HFFc6 (cell line): Measurements from ENCODE around the gene TMEM134. TPM values are rescaled to one million over a fixed set of nuclear protein-coding genes. Genes with fewer than 3 reads are reported as not detected.

ENCODE experiments used
- DNase-seq: peaks from one replicate; pipeline ENCODE4 v3.0.0-alpha.2; 2018
- H3K27ac Mint-ChIP-seq: 2 replicates; pipeline ENCODE4 v1.8.0; 2020; ENCODE audit warnings: mild to moderate bottlenecking, mixed read lengths
- H3K27me3 Mint-ChIP-seq: 2 replicates; pipeline ENCODE4 v1.8.0; 2021; ENCODE audit warnings: mild to moderate bottlenecking, moderate library complexity, mixed read lengths; ENCODE audit not compliant: insufficient read depth
- H3K36me3 Mint-ChIP-seq: 2 replicates; pipeline ENCODE4 v1.8.0; 2021; ENCODE audit warnings: low read depth, mixed read lengths
- H3K4me1 Mint-ChIP-seq: 2 replicates; pipeline ENCODE4 v1.8.0; 2020; ENCODE audit warnings: low read depth, mixed read lengths
- H3K4me3 Mint-ChIP-seq: 2 replicates; pipeline ENCODE4 v1.8.0; 2020; ENCODE audit warnings: mild to moderate bottlenecking, moderate library complexity, mixed read lengths
- H3K9me3 Mint-ChIP-seq: 2 replicates; pipeline ENCODE4 v1.8.0; 2020; ENCODE audit warnings: mild to moderate bottlenecking, mixed read lengths
- total RNA-seq, 6 experiments: library from RNA; stranded (reverse); fragmentation: NEBNext Ultra II Directional; extraction: Animal tissue kit (Norgen Biotek cat#: 25700); gene quantifications; 2 replicates in 1 of 6; 3 replicates in 5 of 6; pipeline ENCODE4 v1.2.3, GENCODE V29; 2021
- TF ChIP-seq, protein P1 (sequence below): fragments of 200-600 bp; sonication (generic); IDR thresholded peaks from 2 replicates; pipeline ENCODE4 v1.5.0; 2021; ENCODE audit warnings: antibody characterized with exemption, mild to moderate bottlenecking

The TMEM134 gene
- total RNA-seq, 6 experiments from 2014 or later: 28.5 to 43.7 (median 32.2) TPM

DNA sequence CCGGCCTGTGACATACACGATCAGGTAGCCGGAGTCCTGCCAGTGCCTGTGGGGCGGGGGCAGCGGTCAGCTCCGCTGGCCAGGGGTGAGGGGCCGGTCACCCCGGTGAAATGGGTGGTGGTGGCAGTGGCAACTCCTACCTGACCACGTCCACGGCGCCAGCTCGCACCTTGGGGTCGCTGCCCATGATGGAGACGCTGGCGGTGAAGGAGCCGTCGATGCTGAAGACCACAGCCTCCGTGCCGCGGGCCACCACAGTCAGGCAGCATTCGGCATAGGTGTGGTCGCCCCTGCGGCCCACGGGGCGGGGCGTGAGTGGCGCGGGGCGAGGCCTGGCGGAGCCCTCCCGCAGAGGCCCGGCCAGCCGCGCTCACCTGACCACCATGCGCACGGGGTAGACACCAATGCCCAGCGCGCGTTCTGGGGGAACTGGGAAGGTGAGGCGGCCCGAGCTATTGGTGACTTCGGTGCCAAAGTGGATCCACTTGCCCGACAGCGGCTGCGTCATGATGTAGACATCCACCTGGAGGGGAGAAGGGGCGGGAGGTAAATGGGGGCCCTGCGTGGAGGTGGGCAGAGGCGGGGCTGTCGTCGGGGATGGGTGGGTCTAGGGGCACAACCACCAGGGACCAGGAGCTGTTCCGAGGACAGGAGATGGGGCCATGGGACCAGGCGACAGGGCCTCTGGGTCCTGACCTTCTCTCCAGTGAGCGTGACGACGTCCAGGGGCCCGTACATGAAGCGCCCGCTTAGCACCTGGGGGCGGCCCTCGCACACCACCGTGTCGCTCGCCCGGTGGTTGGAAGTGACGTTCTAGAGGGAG lies 24.7 kb upstream of the TMEM134 start:
- DNase-seq: no peak
- no peak overlapping the region for H3K27ac Mint-ChIP-seq

DNA sequence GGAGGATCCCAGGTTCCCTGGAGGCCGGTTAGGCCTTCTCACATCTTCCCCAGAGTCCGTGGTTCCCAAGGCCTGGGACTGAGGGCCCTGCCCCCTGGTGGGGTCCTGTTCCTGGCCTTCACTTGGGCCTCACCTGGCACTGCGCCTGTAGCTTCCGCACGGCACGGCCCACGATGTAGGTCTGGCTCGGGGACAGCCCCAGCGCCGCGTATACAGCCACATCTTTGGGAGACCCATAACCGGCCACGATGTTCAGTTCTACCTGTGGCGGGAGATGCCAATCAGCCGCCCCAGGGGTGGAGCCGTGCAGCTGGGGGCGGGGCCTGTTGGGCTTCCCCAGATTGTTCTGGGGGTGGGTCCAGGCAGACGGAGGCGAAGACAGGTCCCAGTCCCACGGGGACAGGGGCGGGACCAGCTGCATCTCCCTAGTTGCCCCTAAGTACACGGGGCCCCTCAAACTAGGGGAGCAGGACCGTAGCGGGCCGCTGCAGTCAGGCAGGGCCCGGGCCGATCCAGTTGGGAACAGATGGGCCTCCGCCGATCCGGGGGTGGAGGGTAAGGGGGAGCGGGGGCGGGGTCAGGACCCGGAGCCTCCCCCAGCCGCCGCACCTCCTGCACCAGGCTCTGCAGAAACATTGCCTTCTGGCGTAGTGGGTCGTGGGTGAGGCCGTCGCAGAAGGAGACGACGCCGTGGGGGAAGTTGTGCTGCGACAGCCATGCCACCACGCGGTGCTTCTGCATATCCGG lies 23.9 kb upstream of the TMEM134 start:
- H3K36me3 Mint-ChIP-seq: peaks cover 1% of the 10 kb centered on the region; the same call in 1 of the 2 replicates
- no peaks in the 10 kb centered on the region for H3K4me1 Mint-ChIP-seq
- TF ChIP-seq, protein P1, sequence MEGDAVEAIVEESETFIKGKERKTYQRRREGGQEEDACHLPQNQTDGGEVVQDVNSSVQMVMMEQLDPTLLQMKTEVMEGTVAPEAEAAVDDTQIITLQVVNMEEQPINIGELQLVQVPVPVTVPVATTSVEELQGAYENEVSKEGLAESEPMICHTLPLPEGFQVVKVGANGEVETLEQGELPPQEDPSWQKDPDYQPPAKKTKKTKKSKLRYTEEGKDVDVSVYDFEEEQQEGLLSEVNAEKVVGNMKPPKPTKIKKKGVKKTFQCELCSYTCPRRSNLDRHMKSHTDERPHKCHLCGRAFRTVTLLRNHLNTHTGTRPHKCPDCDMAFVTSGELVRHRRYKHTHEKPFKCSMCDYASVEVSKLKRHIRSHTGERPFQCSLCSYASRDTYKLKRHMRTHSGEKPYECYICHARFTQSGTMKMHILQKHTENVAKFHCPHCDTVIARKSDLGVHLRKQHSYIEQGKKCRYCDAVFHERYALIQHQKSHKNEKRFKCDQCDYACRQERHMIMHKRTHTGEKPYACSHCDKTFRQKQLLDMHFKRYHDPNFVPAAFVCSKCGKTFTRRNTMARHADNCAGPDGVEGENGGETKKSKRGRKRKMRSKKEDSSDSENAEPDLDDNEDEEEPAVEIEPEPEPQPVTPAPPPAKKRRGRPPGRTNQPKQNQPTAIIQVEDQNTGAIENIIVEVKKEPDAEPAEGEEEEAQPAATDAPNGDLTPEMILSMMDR: no peak
- H3K27me3 Mint-ChIP-seq: peaks cover 5% of the 10 kb centered on the region; the same call in 1 of the 2 replicates
- H3K27ac Mint-ChIP-seq: no peak overlapping the region
- no peak overlapping the region for H3K4me3 Mint-ChIP-seq
- H3K9me3 Mint-ChIP-seq: no peaks in the 10 kb centered on the region
- no peak for DNase-seq

More for the DNA sequence above, 24.7 kb upstream of the TMEM134 start:
- H3K4me1 Mint-ChIP-seq: no peaks in the 10 kb centered on the region
- H3K36me3 Mint-ChIP-seq: no peaks in the 10 kb centered on the region
- H3K27me3 Mint-ChIP-seq: peaks cover 5% of the 10 kb centered on the region; the same call in 1 of the 2 replicates
- no peak overlapping the region for H3K4me3 Mint-ChIP-seq
- TF ChIP-seq, protein P1: no peak
- H3K9me3 Mint-ChIP-seq: no peaks in the 10 kb centered on the region

DNA sequence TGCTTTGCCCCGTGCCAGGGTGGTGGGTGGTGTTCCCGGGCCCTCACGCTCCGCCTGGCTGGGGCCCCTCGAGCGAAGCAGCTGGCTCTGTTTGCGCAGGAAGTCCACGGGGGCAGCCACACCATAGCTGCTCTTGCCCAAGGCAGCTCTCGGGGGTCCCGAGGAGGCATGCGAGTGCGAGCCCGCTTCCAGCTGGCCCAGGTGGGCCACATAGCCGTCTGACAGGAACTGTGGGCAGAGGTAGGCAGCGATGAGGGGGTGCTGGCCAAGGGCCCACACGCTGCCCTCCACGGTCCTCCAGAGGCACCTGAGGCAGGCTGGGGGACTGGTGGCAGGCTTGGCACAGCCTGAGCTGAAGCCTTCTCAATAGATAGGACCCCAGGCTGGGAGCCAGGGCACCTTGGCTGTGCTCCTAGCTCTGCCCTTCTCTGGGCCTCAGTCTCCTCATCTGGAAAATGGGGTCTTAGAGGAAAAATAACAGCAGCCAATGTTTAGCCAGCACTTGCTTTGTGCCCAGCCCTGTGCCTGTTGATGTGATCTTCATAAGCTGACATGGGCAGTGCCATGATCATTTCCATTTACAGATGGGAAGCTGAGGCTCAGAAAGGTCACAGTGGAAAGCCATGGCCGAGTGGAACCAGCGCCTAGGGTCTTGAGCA lies 23.1 kb upstream of the TMEM134 start:
- Mint-ChIP-seq H3K9me3 (no peaks in the 10 kb centered on the region), H3K36me3 (peaks cover 8% of the 10 kb centered on the region), H3K4me3 (no peak overlapping the region), H3K27me3 (peaks cover 5% of the 10 kb centered on the region; the same call in 1 of the 2 replicates), H3K27ac (no peak overlapping the region), H3K4me1 (no peaks in the 10 kb centered on the region)
- TF ChIP-seq, protein P1: no peak
- no peak for DNase-seq

DNA sequence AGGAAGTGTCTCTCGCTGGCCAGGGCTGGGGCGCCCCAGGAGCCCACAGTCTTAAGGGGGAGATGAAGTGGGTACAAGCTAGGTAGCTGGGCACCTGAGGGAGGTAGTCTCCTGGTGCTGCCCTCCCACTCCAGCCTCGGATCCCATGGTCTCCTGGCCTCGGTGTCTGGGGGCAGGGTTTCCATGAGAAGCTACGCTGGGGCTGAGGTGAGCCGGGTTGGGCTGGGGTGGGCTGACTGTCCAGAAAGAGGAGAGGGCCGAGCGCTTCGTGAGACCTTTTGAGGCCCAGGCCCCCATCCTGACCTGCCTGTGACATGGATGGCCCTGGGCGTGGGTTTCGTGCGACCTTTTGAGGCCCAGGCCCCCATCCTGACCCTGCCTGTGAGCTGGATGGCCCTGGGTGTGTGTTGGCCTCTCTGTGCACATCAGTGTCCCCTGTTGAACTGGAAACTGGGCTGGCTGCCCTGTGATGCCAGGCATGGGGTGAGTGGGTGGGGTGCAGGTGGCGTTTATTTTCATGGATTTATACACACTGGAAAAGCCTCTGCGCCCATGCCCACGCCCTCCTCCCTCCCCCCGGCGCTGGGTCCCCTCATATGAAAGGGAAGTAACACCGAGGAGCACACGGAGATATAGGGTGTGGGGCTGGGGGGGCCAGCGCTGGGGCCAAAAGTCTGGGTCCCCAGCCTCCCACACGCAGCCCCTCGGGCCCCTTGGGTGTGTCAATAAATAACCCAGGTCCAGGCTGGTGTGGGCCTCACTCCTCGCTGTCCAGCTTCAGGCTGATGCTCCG lies 22.4 kb upstream of the TMEM134 start:
- no peak overlapping the region for H3K27ac Mint-ChIP-seq
- TF ChIP-seq, protein P1: no peak
- H3K4me3 Mint-ChIP-seq: no peak overlapping the region
- no peak for DNase-seq
- H3K4me1 Mint-ChIP-seq: 0 out of 2 replicates have a peak, but pooled peaks cover under 1% of the 10 kb centered on the region
- H3K9me3 Mint-ChIP-seq: no peaks in the 10 kb centered on the region
- H3K27me3 Mint-ChIP-seq: peaks cover 5% of the 10 kb centered on the region; the same call in 1 of the 2 replicates
- peaks cover 8% of the 10 kb centered on the region for H3K36me3 Mint-ChIP-seq

DNA sequence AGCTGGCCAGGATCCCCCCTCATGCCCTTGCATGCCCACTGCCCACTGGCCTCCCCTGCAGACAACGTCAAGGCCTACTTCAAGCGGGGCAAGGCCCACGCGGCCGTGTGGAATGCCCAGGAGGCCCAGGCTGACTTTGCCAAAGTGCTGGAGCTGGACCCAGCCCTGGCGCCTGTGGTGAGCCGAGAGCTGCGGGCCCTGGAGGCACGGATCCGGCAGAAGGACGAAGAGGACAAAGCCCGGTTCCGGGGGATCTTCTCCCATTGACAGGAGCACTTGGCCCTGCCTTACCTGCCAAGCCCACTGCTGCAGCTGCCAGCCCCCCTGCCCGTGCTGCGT lies 21.6 kb upstream of the TMEM134 start:
- no peak for DNase-seq
- TF ChIP-seq, protein P1: no peak
- Mint-ChIP-seq H3K9me3 (no peaks in the 10 kb centered on the region), H3K36me3 (peaks cover 12% of the 10 kb centered on the region), H3K27ac (no peak overlapping the region), H3K4me1 (peaks cover 7% of the 10 kb centered on the region), H3K27me3 (peaks cover 5% of the 10 kb centered on the region; the same call in 1 of the 2 replicates), H3K4me3 (no peak overlapping the region)
